ENCODE measurements around the gene UCN2.

DNA sequence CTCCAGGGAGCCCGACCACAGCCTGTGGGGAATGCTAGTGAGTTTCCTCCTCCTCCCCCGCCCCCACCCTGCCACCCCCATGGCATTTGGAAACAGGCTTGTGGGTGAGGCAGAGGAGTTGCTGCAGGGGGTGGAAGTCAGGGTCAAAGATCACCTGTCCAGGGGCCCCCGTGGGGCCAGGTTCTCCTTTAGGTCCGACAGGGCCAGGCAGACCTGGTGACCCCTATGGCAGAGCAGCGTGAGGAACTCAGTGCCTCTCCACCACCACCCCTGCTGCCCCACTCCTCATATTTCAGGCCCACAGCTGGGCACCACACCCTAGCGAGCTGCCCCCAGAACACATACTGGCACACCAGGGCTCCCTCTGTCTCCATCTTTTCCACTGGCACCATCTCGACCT, 8.9 kb upstream of the UCN2 start:
- TF ChIP-seq EZH2 (IDR thresholded peaks at IDR 0.05; ENCODE audit: borderline replicate concordance, low read depth, low read length, severe bottlenecking) = no peak
- TF ChIP-seq, protein P1, sequence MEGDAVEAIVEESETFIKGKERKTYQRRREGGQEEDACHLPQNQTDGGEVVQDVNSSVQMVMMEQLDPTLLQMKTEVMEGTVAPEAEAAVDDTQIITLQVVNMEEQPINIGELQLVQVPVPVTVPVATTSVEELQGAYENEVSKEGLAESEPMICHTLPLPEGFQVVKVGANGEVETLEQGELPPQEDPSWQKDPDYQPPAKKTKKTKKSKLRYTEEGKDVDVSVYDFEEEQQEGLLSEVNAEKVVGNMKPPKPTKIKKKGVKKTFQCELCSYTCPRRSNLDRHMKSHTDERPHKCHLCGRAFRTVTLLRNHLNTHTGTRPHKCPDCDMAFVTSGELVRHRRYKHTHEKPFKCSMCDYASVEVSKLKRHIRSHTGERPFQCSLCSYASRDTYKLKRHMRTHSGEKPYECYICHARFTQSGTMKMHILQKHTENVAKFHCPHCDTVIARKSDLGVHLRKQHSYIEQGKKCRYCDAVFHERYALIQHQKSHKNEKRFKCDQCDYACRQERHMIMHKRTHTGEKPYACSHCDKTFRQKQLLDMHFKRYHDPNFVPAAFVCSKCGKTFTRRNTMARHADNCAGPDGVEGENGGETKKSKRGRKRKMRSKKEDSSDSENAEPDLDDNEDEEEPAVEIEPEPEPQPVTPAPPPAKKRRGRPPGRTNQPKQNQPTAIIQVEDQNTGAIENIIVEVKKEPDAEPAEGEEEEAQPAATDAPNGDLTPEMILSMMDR (IDR thresholded peaks at IDR 0.05; ENCODE audit: extremely low read depth in 1 of 2, insufficient read depth in 1 of 2, low read depth in 1 of 2, low read length in 2 of 2) = no peak
- no peak for TF ChIP-seq POLR2A (IDR thresholded peaks at IDR 0.05; ENCODE audit: low read depth, low read length)
- TF ChIP-seq FOS (IDR thresholded peaks at IDR 0.05; ENCODE audit: borderline replicate concordance, insufficient read depth, low read length) = no peak
- TF ChIP-seq, protein P2, sequence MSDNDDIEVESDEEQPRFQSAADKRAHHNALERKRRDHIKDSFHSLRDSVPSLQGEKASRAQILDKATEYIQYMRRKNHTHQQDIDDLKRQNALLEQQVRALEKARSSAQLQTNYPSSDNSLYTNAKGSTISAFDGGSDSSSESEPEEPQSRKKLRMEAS (IDR thresholded peaks at IDR 0.05; ENCODE audit: insufficient read depth, insufficient read length) = no peak
- TF ChIP-seq MYC (IDR thresholded peaks at IDR 0.05; ENCODE audit: low read depth, low read length) = no peak
- no peak for TF ChIP-seq POLR2AphosphoS5 (IDR thresholded peaks at IDR 0.05; ENCODE audit: insufficient read depth, low read depth, low read length)
- no peak for TF ChIP-seq JUN (IDR thresholded peaks at IDR 0.05; ENCODE audit: borderline replicate concordance, insufficient read depth, insufficient read length, low read depth)
